Prostate gland (tissue), 2 donors: ENCODE data around the gene WBP4. TPM values are rescaled to one million over a fixed set of nuclear protein-coding genes. Genes with fewer than 3 reads are reported as not detected.
A peak's percentile ranks its signal among the peaks of the same experiment; 100 is the strongest.

ENCODE experiments used
- DNase-seq: peaks from one replicate; pipeline ENCODE4 v3.0.0-alpha.2; 2019; ENCODE audit warnings: low spot score
- H3K27ac ChIP-seq, 2 donors: fragments of 200-600 bp; sonication (generic); 2 replicates each; pipeline ENCODE4 v1.5.1; 2017 to 2019
- H3K27me3 ChIP-seq: fragments of 200-600 bp; sonication (generic); replicated peaks from 2 replicates; pipeline ENCODE4 v1.5.1; 2019; ENCODE audit not compliant: insufficient read depth
- H3K36me3 ChIP-seq, 2 donors: fragments of 200-600 bp; sonication (generic); 1 replicate in 1 of 2; 2 replicates in 1 of 2; pipeline versions ENCODE4 v1.5.1 to v1.8.1; 2017 to 2019
- H3K4me1 ChIP-seq: fragments of 200-600 bp; sonication (generic); replicated peaks from 2 replicates; pipeline ENCODE4 v1.5.1; 2019
- H3K4me3 ChIP-seq, 2 donors: fragments of 200-600 bp; sonication (generic); 2 replicates each; pipeline ENCODE4 v1.5.1; 2017 to 2019
- H3K9me3 ChIP-seq: fragments of 200-600 bp; sonication (generic); 2 replicates; pipeline ENCODE4 v1.5.1; 2017
- POLR2A ChIP-seq: fragments of 450-650 bp; IDR thresholded peaks from one replicate; pipeline ENCODE4 v1.6.1; 2016; ENCODE audit warnings: antibody characterized with exemption, mild to moderate bottlenecking
- POLR2AphosphoS5 ChIP-seq: sonication (generic); formaldehyde crosslinking; IDR thresholded peaks from one replicate; pipeline ENCODE4 v1.6.1; 2017; ENCODE audit warnings: antibody characterized with exemption
- WGBS: methylation state at CpG from one replicate; pipeline ENCODE4 v1.1.5; 2018; 5-methylcytosine and 5-hydroxymethylcytosine counted together
- intact Hi-C: fragments of 100-400 bp; cut with DNase I; formaldehyde crosslinking; loops from one replicate; pipeline ENCODE4 v1.14.2; 2022
- microRNA counts, 2 donors: library from miRNA; unstranded; fragments of <30 nt; microRNA quantifications; one replicate each; lab custom pipeline; 2016 to 2017
- microRNA-seq: library from miRNA; unstranded; fragments of <30 nt; microRNA quantifications from one replicate; pipeline ENCODE4, GENCODE V29; 2016
- small RNA-seq, 2 donors: library from RNA; depleted of rRNA; stranded (forward); fragments of <200 nt; gene quantifications; one replicate each; pipeline ENCODE3, GENCODE V24; 2016
- total RNA-seq, 2 donors: library from RNA; depleted of rRNA; stranded (reverse); fragments of >200 nt; gene quantifications; one replicate each; pipeline ENCODE4 v1.1.0, GENCODE V29; 2016
- TF ChIP-seq, protein P1 (sequence below), 4 experiments: fragments of 200-600 bp in 2 of 4; fragments of 450-650 bp in 2 of 4; sonication (generic) in 2 of 4; IDR thresholded peaks; 1 replicate in 3 of 4; 2 replicates in 1 of 4; pipeline ENCODE4 v1.5.1; 2016 to 2019; ENCODE audit warnings: antibody characterized with exemption in 4 of 4, mild to moderate bottlenecking in 2 of 4, moderate library complexity in 2 of 4

Gene WBP4
- total RNA-seq, 2 donors from 2014 or later: 13.3 to 14.1 TPM

DNA sequence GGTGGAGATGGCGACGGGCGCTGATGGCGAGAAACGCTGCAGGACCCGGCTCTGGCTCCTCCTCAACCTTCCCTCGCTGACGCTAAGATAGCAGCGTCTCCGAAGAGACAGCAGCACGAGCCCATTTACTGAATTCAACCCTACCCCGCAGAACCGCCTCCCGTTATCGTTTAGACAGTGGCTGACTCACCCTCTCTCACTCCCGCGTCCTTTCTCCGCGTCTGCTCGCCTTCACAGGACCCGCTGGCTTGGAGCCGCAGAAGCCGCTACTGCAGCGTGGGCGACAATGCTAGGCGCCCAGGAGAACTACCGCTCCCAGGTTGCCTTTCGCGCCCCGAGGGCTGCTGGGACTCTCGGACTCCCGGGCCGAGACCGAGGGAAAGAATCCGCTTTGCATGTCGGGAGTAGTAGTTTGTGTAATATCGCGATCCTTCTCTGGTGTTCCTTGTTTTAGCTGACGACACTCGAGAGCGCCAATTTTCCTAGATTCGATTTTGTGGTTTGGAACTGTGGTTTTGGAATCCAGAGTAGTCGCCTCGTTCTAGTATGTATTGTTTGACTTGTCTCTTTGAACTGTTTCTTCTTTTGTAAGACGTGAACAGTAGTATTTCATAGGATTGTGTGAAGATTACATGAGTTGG is 71.3 kb downstream of the WBP4 start, which contains the start of gene KBTBD6:
Gene KBTBD6, minus strand, starts transcription at position 291 of the 641 bp plus-strand sequence. CDS start 291 bp downstream, outside the sequence.
- WGBS: under 1% methylated on average over 45 of the region's 45 CpGs
- intact Hi-C loops: loop anchor here (2.0 to 5.0 kb wide), 2 partner anchors 55 to 62 kb away; partner anchors contain the start of gene KBTBD7
- peaks cover 3% of the 10 kb centered on the region for H3K4me1 ChIP-seq

More for the DNA sequence above, 71.3 kb downstream of the WBP4 start, which contains the start of gene KBTBD6:
- TF ChIP-seq POLR2A: peak; percentile 47
- peak; percentile 99 for TF ChIP-seq POLR2AphosphoS5
- TF ChIP-seq, protein P1, sequence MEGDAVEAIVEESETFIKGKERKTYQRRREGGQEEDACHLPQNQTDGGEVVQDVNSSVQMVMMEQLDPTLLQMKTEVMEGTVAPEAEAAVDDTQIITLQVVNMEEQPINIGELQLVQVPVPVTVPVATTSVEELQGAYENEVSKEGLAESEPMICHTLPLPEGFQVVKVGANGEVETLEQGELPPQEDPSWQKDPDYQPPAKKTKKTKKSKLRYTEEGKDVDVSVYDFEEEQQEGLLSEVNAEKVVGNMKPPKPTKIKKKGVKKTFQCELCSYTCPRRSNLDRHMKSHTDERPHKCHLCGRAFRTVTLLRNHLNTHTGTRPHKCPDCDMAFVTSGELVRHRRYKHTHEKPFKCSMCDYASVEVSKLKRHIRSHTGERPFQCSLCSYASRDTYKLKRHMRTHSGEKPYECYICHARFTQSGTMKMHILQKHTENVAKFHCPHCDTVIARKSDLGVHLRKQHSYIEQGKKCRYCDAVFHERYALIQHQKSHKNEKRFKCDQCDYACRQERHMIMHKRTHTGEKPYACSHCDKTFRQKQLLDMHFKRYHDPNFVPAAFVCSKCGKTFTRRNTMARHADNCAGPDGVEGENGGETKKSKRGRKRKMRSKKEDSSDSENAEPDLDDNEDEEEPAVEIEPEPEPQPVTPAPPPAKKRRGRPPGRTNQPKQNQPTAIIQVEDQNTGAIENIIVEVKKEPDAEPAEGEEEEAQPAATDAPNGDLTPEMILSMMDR (IDR thresholded peaks at IDR 0.05): no peak
- Histone ChIP-seq H3K27me3 (no peaks in the 10 kb centered on the region), H3K4me3 (peak within 1 kb of the TSS; percentile 65 to 67), H3K9me3 (no peaks in the 10 kb centered on the region), H3K36me3 (no peaks in the 10 kb centered on the region), H3K27ac (peak within 1 kb of the TSS; percentile 79 to 80)
- peak; percentile 97 for DNase-seq

MicroRNAs encoded within 50 kb of the gene (microRNA counts, 767-probe panel; counts per million panel counts)
- microRNA hsa-miR-3168 (lab: Ali Mortazavi, UCI): 1,866 to 2,763 counts per million in 2 donors

Small RNAs within 50 kb of the gene (microRNA-seq; reads per million reads assigned to microRNA genes)
- not detected for gene MIR3168

Small RNAs within 50 kb of the gene (small RNA-seq; reads per million reads assigned to genes)
- 0 reads per million in 2 donors for gene MIR3168
- 0 reads per million in 2 donors for gene RN7SL597P

Other genes starting within 250 kb of the WBP4 start
- 100 to 1,000 TPM; 108 to 123 TPM for gene ELF1, start 42.2 kb upstream of the WBP4 start, total RNA-seq
- gene KBTBD6, start 71.3 kb downstream of the WBP4 start, total RNA-seq: 10 to 100 TPM; 10.2 to 10.6 TPM
- 10 to 100 TPM; 10.5 to 13.2 TPM for gene KBTBD7, start 133.1 kb downstream of the WBP4 start, total RNA-seq
- 10 to 100 TPM; 10.8 to 22.2 TPM for gene MTRF1, start 202.1 kb downstream of the WBP4 start, total RNA-seq
- gene NAA16, start 249.8 kb downstream of the WBP4 start, total RNA-seq: 10 to 100 TPM; 17.6 to 19.9 TPM